Measurements from ENCODE around the gene ELOVL2. TPM values are rescaled to one million over a fixed set of nuclear protein-coding genes. Genes with fewer than 3 reads are reported as not detected.

ELOVL2 gene
- total RNA-seq, 1 donor from 2014 or later: under 0.01 TPM

Other genes starting within 250 kb of the ELOVL2 start
- gene MAK, start 205.8 kb downstream of the ELOVL2 start, total RNA-seq: under 0.01 and 0.09 TPM in 2 replicates
- not detected in 2 replicates for gene GCM2, start 162.3 kb downstream of the ELOVL2 start, total RNA-seq
- 0.17 TPM in 1 of 2 replicates, not detected in the other for gene SYCP2L, start 157.3 kb downstream of the ELOVL2 start, total RNA-seq
- gene SMIM13, start 49.5 kb upstream of the ELOVL2 start, total RNA-seq: 14.6 and 20.2 TPM in 2 replicates
- under 0.01 and 0.05 TPM in 2 replicates for gene ERVFRD-1, start 67.4 kb upstream of the ELOVL2 start, total RNA-seq
- gene NEDD9, start 188.4 kb upstream of the ELOVL2 start, total RNA-seq: 158 and 173 TPM in 2 replicates

Data from dermis blood vessel endothelial cell (primary cell).